Fibroblast of pulmonary artery (primary cell): ENCODE data around the gene CREB5.

Experiments used
- DNase-seq: peaks from one replicate; pipeline ENCODE4 v3.0.0-alpha.2; 2010; ENCODE audit warnings: low read depth
- H3K4me3 ChIP-seq: replicated peaks from 2 replicates; pipeline ENCODE4 v1.5.1; 2011; ENCODE audit warnings: low read depth, mild to moderate bottlenecking, control low read depth, low read length, moderate library complexity
- CTCF ChIP-seq: IDR thresholded peaks from 2 replicates; pipeline ENCODE4 v1.5.1; 2011; ENCODE audit warnings: mild to moderate bottlenecking, control low read depth, low read length, inconsistent platforms; ENCODE audit errors: missing control alignments

The CREB5 gene

GRCh38 chr7:28528899-28529298 lies 116.6 kb downstream of the CREB5 start:
- no peak for DNase-seq
- H3K4me3 ChIP-seq = no peak overlapping the region
- TF ChIP-seq CTCF = no peak

- no peak for TF ChIP-seq CTCF
- H3K4me3 ChIP-seq = no peak overlapping the region
- no peak for DNase-seq
Observed at GRCh38 chr7:28529755-28530154, 117.4 kb downstream of the CREB5 start.

- DNase-seq = no peak
- H3K4me3 ChIP-seq = no peak overlapping the region
- no peak for TF ChIP-seq CTCF
Observed at GRCh38 chr7:28530175-28530802, 118.0 kb downstream of the CREB5 start.

GRCh38 chr7:28530803-28531175 lies 118.5 kb downstream of the CREB5 start:
- no peak for TF ChIP-seq CTCF
- H3K4me3 ChIP-seq = no peak overlapping the region
- no peak for DNase-seq

- no peak overlapping the region for H3K4me3 ChIP-seq
- no peak for TF ChIP-seq CTCF
- no peak for DNase-seq
Observed at GRCh38 chr7:28531291-28531690, 119.0 kb downstream of the CREB5 start.

GRCh38 chr7:28532181-28532580 lies 119.9 kb downstream of the CREB5 start:
- no peak for DNase-seq
- H3K4me3 ChIP-seq = no peak overlapping the region
- TF ChIP-seq CTCF = no peak

GRCh38 chr7:28533267-28533666 lies 120.9 kb downstream of the CREB5 start:
- no peak for DNase-seq
- TF ChIP-seq CTCF = no peak
- no peak overlapping the region for H3K4me3 ChIP-seq
